Smooth muscle cell of trachea (primary cell): ENCODE data around the gene FOXP1. TPM values are rescaled to one million over a fixed set of nuclear protein-coding genes. Genes with fewer than 3 reads are reported as not detected.

Experiments used
- total RNA-seq: library from RNA; depleted of rRNA; stranded (reverse); fragments of >200 nt; gene quantifications from 2 replicates; pipeline ENCODE4 v1.2.1, GENCODE V29; 2014

The FOXP1 gene
- 58.8 and 93.0 TPM in 2 replicates for total RNA-seq

DNA sequence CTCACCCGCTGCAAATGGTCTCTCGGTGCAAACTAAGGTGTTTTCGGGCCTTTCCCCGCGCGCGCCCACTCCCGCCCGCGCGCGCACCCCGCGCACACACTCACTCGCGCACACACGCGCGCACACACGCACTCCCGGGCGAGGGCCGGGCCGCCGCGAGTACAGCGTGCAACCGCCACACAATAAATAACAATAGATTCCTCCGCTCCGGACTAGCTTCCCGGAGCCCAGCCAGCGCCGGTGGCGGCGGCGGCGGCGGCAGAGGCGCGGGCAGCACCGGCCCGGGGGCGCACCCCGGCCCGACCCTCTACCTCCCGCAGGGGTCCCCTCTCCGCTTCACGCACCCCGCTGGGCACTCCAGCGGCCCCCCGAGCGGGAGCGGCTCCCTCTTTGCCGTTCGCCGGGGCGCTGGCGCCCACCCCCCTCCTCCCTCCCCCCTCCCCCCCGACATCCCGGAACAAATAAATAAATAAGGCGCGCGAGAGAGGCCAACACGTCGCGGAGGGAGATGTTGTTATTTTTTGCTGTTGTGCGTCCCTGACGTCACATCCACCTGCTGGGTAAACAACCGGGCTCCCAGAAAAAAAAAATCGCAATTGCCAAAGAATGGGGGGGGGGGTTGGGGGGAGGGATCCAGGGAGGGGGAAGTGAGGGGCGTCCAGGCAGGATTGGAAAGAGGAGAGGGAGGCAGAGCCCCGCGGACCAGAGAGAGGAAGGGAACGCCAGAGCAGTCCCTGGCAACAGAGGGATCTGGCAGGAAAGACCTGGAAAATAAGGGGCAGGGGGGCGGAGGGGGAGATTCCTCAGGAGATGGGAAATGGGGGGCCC lies at the start of gene FOXP1:
Gene FOXP1, minus strand, starts transcription at position 163 of the 828 bp plus-strand sequence. CDS start 385,347 bp downstream, outside the sequence.

Other genes starting within 250 kb of the FOXP1 start
- gene EIF4E3, start 141.7 kb upstream of the FOXP1 start, total RNA-seq = 1.7 and 2.3 TPM in 2 replicates
- under 0.01 TPM in 1 of 2 replicates, not detected in the other for gene GPR27, start 170.1 kb upstream of the FOXP1 start, total RNA-seq
- gene PROK2, start 201.4 kb upstream of the FOXP1 start, total RNA-seq = not detected in 2 replicates